OCI-LY7 (cell line): ENCODE measurements around the gene CAND2.

Experiments
- CTCF ChIP-seq: fragments of 200-600 bp; sonication (generic); conservative IDR thresholded peaks from 2 replicates; pipeline ENCODE4 v1.5.1; 2014; ENCODE audit warnings: mild to moderate bottlenecking, antibody characterized with exemption, low read length, moderate library complexity, mixed read lengths
- EZH2phosphoT487 ChIP-seq: fragments of 200-600 bp; sonication (generic); IDR thresholded peaks from 2 replicates; pipeline ENCODE4 v1.6.1; 2018; ENCODE audit warnings: low read depth, borderline replicate concordance, mild to moderate bottlenecking, mixed run types, antibody characterized with exemption, low read length, moderate library complexity, mixed read lengths

GRCh38 chr3:12752102-12752501 lies 44.4 kb upstream of the CAND2 start:
- TF ChIP-seq CTCF, result no peak
- TF ChIP-seq EZH2phosphoT487, result no peak
